ENCODE data around the gene TGIF2.

DNA sequence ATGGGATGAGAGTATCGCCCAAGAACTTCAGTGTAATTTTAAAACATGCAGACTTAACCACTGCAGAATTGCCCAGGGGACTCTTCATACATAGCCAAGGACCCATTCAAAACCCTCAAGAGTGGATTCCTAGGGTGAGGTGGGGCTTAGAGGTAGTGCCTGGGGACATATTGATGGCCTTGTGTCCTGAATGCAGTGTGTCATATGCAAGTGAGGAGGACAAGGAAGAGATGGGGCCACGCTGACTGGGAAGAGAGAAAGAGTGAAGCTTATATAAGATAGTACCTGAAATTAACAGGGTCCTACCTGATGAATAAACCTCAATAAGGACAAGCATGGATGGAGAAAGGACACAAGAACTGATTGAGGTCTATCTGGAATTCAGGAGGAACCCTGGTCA lies 18.1 kb upstream of the TGIF2 start:
- no peak for TF ChIP-seq EZH2phosphoT487 (IDR thresholded peaks at IDR 0.05; ENCODE audit: insufficient read depth, low read depth)
- TF ChIP-seq EZH2 (IDR thresholded peaks at IDR 0.05; ENCODE audit: insufficient read depth, poor library complexity, severe bottlenecking): no peak

Measured in GM23248 (cell line).